H1 (cell line): ENCODE results near the gene TLR4.

ENCODE experiments used
- ATF2 ChIP-seq: IDR thresholded peaks from 2 replicates; pipeline ENCODE4 v1.6.1; 2012; ENCODE audit warnings: low read length, inconsistent platforms
- BRCA1 ChIP-seq: IDR thresholded peaks from 2 replicates; pipeline ENCODE4 v1.6.1; 2012; ENCODE audit warnings: low read depth, low read length, improper control_type of control experiment
- CHD1 ChIP-seq: IDR thresholded peaks from 2 replicates; pipeline ENCODE4 v1.6.1; 2012; ENCODE audit warnings: low read depth, low read length, improper control_type of control experiment
- EP300 ChIP-seq, 2 experiments: IDR thresholded peaks; 1 replicate in 1 of 2; 2 replicates in 1 of 2; pipeline ENCODE4 v1.6.1; 2011 to 2012; ENCODE audit warnings: low read depth in 2 of 2, low read length in 2 of 2, mild to moderate bottlenecking in 2 of 2, borderline replicate concordance in 1 of 2, inconsistent platforms in 1 of 2, moderate library complexity in 1 of 2
- GTF2F1 ChIP-seq: IDR thresholded peaks from 2 replicates; pipeline ENCODE4 v1.6.1; 2012; ENCODE audit warnings: low read depth, low read length, improper control_type of control experiment, borderline replicate concordance
- JUND ChIP-seq: IDR thresholded peaks from 2 replicates; pipeline ENCODE4 v1.6.1; 2011; ENCODE audit warnings: mild to moderate bottlenecking, improper control_type of control experiment, low read length
- KDM4A ChIP-seq: IDR thresholded peaks from one replicate; pipeline ENCODE4 v1.7.1; 2012; ENCODE audit warnings: low read depth, mild to moderate bottlenecking, moderate library complexity, low read length, inconsistent platforms; ENCODE audit not compliant: severe bottlenecking
- MAFK ChIP-seq: IDR thresholded peaks from 2 replicates; pipeline ENCODE4 v1.6.1; 2012; ENCODE audit warnings: low read depth, mild to moderate bottlenecking, improper control_type of control experiment, low read length
- POLR2AphosphoS5 ChIP-seq: IDR thresholded peaks from 2 replicates; pipeline ENCODE4 v1.6.1; 2011; ENCODE audit warnings: low read depth, low read length
- TBP ChIP-seq: IDR thresholded peaks from 2 replicates; pipeline ENCODE4 v1.6.1; 2011; ENCODE audit warnings: low read depth, low read length, improper control_type of control experiment
- ZNF274 ChIP-seq: IDR thresholded peaks from 2 replicates; pipeline ENCODE4 v1.7.0; 2012; ENCODE audit warnings: low read length, borderline replicate concordance; ENCODE audit errors: extremely low read depth
- TF ChIP-seq, protein P1 (sequence below), 3 experiments: IDR thresholded peaks; 1 replicate in 2 of 3; 2 replicates in 1 of 3; pipeline versions ENCODE4 v1.5.1 to v1.6.1; 2011; ENCODE audit warnings: low read length in 3 of 3, mild to moderate bottlenecking in 3 of 3, inconsistent platforms in 2 of 3, low read depth in 1 of 3, moderate library complexity in 1 of 3; ENCODE audit not compliant: insufficient read depth in 1 of 3; ENCODE audit errors: control extremely low read depth in 1 of 3

- TF ChIP-seq JUND (no peak), EP300 (IDR thresholded peaks at IDR 0.05; ENCODE audit: borderline replicate concordance in 1 of 2, low read depth in 2 of 2, low read length in 2 of 2) (no peak), POLR2AphosphoS5 (no peak), MAFK (no peak), TBP (no peak), ZNF274 (no peak), CHD1 (no peak), KDM4A (no peak), BRCA1 (no peak), ATF2 (no peak), GTF2F1 (no peak)
- TF ChIP-seq, protein P1, sequence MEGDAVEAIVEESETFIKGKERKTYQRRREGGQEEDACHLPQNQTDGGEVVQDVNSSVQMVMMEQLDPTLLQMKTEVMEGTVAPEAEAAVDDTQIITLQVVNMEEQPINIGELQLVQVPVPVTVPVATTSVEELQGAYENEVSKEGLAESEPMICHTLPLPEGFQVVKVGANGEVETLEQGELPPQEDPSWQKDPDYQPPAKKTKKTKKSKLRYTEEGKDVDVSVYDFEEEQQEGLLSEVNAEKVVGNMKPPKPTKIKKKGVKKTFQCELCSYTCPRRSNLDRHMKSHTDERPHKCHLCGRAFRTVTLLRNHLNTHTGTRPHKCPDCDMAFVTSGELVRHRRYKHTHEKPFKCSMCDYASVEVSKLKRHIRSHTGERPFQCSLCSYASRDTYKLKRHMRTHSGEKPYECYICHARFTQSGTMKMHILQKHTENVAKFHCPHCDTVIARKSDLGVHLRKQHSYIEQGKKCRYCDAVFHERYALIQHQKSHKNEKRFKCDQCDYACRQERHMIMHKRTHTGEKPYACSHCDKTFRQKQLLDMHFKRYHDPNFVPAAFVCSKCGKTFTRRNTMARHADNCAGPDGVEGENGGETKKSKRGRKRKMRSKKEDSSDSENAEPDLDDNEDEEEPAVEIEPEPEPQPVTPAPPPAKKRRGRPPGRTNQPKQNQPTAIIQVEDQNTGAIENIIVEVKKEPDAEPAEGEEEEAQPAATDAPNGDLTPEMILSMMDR (IDR thresholded peaks at IDR 0.05; ENCODE audit: control extremely low read depth in 1 of 3, insufficient read depth in 1 of 3, low read depth in 1 of 3, low read length in 3 of 3) = no peak
Measured at GRCh38 chr9:117687532-117687931, 16.7 kb upstream of the TLR4 start.
